NCI-H2196 (cell line): ENCODE measurements around the gene FNDC11.
"Not testable (repeated sequence)": the region's sequence is repeated elsewhere in the genome, so short reads cannot be mapped to it uniquely, and the experiment has no call there.

Source experiments
- DNase-seq: peaks from one replicate; lab custom pipeline; 2025; ENCODE audit not compliant: unreplicated experiment; lab: John Stamatoyannopoulos, UW

Gene FNDC11

DNA sequence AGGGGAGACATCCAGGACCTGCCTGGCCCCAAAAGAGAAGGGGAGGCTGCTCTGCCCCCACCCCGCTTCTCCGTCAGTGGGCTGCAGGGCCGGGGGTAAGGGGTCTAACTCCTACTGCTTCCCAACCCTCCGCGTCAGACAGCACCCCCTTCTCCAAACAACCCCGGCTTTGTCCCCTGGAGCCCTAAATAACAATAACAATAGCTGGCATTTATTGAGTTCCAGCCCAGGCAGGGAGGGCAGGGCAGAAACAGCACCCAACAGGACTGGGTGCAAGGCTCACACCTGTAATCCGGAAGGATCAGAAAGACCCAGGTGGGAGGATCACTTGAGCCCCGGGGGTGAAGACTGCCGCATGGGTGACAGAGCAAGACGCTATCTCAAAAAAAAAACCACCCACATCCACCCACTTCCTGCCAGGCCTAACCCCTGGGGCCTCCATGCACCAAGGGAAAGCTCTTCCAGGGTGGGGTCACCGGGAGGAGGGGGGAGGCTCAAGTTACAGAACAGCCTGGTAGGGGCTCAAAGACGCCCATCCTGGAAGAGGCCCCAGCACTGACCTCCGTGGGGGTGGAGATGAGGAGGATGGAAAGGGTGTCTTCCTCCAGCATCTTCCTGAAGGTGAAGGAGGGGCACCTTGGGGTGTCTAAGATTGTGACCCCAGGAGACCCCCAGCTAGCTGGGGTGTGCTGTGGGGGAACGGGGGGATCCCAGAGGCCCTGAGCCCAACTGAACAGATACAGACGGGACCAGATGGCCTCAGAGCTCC lies 1.3 kb upstream of the FNDC11 start:
- no peak for DNase-seq

DNA sequence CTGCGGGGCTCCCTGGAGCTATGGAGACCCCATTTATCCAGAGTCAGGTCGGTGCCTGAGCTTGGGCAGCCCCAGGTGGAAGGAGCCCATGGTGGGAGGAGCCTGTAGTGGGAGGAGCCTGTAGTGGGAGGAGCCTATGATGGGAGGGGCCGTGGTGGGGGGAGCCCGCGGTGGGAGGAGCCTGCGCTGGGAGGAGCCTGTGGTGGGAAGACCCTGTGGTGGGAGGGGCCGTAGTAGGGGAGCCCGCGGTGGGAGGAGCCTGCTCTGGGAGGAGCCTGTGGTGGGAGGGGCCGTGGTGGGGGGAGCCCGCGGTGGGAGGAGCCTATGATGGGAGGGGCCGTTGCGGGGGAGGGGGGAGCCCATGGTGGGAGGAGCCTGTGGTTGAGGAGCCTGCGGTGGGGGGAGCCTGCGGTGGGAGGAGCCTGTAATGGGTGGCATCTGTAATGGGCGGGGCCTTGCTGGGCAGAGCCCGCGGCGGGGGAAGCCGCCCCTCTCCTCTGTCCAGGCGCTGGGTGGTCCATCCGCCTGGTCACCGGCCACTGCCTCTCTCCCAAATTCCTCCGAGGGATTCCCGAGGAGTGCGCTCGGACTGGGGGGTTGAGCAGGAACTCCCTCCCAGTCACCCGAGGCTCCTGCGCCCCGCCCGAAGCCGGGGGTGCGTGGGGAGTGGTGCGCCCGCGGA lies 567 bp upstream of the FNDC11 start:
- DNase-seq = peak; percentile 91

DNA sequence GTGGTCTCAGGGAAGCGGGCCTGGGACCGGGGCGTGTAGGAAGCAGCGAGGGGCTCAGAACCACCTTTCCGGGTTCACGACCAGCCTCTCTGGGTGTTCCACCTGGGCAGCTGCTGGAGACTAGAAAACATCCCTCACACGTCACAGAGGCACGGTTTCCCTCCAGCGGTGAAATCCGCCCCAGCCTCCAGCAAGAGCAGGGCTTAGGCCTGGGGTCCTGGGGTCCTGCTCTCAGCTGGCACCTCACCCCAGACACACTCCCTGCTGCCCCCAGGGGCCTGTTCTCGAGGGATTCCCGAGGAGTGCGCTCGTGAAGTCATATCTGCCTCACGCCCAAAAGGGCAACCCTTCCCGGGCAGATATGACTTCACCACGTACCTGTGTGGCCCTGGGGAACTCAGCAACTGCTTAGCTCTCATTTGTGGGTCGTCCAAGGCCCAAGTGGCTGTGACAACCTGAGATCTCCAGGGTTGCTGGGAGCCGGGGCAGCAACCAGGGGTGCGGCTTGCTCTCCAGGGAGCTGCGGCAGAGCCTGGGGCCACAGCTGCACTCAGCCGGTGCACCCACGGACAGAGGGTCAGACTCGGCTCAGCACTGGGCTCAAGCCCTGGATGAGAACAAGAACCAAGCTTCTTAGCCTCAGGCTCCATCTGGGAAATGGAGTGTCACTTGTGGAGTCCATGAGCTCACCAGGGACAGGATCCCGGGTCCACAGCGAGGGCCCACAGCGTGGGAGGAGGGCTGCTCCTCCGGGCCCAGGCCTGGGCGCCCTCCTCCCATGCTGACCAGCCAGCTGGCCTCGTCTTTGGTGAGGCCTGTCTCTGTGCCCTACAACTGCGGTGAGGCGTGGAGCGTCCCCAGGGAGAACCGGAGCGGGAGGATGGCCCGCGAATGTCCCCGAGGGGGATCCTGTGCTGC lies 661 bp downstream of the FNDC11 start:
- no peak for DNase-seq

DNA sequence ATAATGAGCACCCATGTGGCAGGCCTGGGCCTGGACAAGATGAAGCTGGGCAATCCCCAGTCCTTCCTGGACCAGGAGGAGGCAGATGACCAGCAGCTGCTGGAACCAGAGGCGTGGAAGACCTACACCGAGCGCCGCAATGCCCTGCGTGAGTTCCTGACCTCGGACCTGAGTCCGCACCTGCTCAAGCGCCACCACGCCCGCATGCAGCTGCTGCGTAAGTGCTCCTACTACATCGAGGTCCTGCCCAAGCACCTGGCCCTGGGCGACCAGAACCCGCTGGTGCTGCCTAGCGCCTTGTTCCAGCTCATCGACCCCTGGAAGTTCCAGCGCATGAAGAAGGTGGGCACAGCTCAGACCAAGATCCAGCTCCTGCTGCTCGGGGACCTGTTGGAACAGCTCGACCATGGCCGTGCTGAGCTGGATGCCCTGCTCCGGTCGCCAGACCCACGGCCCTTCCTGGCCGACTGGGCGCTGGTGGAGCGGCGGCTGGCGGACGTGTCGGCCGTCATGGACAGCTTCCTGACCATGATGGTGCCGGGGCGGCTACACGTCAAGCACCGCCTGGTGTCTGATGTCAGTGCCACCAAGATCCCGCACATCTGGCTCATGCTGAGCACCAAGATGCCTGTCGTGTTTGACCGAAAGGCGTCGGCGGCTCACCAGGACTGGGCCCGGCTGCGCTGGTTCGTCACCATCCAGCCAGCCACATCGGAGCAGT lies 1.9 kb downstream of the FNDC11 start:
- DNase-seq = no peak

DNA sequence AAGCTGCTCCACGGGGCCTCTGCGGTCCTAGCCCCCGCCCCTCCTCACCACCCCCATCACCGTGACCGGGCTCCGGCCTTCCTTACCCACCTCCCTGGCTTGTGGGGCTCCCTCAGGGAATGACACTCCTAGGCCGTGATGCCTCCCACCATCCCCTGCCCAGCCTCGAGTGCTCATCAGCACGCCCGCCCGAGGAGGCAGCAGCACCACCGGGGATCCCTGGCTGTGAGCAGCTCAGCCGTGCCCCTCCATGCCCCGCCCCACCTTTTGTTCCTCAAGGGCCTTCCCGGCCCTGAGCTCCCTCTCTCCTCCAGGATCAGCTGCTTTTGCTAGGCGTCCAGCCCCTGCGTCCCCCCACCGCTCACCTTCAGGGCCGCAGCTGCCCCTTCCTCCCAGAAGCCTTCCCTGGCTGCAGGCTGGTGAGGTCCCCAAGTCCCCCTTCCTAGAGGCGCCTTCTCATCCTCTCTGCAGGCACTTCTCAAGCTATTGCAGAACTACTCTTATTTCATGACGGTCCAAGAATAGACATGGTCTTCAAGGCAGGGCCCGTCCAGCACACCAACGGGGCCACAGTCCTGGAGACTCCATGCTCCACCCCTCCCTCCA lies 3.0 kb downstream of the FNDC11 start:
- no peak for DNase-seq

DNA sequence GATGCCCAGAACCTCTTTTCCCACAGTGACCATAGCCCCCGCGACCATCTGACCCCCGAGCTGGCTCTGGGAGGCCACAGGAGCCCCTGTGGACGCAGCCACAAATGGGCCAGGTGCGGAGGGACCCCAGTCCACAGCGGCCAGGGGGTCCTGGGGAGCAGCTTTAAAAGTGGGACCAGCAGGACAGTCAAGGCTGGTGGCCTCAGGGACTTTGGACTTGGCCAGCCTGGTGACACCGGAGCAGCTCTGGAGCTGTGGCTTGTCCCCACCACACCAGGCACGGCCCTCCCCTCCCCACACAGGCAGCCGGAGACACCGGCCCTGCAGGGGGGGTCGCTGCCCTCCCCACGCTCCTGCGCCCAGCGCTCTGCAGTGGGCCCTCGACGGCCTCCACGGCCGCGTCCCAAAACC lies 3.5 kb downstream of the FNDC11 start:
- no peak for DNase-seq

DNA sequence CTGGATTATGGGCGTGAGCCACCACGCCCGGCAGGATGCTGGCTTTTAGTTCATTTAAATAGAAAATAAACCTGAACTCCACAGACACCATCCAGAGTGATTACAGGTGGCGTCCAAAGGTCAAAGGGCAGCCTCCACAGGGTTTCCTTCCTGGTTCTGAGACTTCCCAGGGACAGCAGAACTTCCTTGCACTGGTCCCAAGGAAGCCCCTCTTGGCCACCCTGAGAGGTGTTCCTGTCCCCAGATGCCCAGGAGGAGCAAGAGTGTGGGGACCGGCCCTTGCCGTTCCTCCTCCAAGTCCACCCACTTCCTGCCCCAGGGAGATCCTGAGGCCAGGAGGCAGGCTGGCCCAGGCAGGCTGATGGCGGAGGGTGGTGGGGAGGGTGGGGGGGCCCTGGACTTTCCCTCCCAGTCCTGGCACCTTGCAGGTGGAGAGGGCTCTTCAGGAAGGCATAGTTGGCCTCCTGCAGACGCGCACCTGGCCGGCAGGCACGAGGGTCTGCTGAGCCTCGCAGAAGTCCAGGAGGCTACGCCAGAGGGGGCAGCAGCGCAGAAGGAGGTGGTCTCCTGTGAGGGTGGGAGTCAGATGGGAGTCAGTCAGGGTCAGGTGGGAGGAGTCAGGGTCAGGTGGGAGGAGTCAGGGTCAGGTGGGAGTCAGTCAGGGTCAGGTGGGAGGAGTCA lies 5.0 kb downstream of the FNDC11 start:
- DNase-seq = no peak

DNA sequence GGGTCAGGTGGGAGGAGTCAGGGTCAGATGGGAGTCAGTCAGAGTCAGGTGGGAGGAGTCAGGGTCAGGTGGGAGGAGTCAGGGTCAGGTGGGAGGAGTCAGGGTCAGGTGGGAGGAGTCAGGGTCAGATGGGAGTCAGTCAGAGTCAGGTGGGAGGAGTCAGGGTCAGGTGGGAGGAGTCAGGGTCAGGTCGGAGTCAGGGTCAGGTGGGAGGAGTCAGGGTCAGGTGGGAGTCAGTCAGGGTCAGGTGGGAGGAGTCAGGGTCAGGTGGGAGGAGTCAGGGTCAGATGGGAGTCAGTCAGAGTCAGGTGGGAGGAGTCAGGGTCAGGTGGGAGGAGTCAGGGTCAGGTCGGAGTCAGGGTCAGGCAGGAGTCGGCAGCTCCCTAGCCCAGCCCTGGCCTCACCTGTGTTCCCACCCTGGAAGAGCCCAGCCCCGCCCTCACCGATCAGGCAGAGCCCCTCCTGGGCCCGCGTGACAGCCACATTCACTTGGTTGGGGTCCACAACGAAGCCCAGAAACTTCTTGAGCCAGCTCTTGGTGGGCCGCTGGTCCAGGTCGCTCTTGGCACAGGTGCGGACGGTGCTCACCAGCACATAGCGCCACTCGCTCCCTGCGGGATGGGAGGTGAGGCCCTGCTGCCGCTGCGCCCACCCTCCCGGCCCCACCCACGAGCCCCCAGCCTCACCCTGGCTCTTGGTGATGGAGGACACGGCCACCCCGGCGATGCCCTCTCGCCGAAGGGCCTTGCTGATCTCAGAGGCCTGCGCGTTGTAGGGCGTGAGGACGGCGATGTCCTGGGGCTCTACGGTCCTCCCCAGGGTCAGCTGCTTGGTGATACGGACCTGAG lies 5.8 kb downstream of the FNDC11 start:
- not testable (repeated sequence) for DNase-seq

DNA sequence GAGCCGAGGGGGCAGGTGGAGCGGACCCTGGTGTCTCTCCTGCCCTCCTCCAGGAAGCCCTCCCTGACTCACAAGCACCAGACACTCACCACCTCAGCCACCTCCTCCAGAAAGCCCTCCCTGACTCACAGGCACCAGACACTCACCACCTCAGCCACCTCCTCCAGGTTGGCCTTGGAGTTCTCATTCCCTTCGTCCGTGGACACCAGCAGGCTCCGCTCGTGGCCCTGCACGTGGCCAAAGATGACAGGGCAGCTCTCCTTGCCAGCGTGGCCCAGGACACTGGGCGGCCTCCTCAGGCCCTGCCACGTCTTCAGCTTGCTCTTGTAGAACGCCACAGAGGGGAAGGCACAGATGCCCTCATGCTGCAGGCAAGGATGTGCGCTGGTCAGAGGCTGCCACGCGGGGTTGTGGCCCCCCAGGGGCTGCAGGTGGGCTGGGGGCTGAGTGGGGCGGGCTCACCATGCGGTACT lies 6.4 kb downstream of the FNDC11 start:
- DNase-seq = no peak

DNA sequence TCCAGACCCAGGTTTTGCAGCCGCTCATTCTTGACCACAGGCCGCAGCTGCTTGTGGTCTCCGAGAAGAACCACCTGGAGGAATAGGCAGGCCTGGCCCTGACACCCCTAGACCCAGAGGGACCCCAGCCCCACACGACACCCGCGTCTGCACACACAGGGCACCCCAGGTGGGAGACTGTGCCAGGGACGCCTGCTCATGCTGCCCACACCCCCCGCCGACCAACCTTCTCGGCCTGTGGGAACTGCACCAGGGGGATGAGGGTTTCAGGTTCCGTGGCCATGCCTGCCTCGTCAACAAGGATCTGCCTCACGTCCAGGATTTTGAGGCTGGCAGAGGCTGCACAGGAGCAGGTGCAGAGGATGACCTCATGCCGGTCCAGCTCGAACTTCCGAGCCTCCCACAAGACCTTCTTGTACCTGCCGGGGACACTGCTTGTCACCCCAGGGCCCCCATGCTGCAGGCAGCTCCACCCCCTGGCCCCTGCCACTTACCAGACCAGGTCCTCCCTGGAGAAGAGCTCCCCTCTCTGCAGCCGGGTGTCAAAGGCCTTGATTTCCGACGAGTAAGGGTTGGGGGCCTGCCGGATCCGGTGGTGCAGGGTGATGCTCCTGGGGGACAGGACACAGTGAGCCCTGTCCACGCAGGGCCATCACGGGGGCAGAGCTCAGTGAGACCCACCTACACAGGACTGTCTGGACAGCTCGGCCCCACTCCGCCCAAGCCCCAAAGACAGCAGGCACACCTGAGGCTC lies 7.1 kb downstream of the FNDC11 start:
- DNase-seq = no peak

DNA sequence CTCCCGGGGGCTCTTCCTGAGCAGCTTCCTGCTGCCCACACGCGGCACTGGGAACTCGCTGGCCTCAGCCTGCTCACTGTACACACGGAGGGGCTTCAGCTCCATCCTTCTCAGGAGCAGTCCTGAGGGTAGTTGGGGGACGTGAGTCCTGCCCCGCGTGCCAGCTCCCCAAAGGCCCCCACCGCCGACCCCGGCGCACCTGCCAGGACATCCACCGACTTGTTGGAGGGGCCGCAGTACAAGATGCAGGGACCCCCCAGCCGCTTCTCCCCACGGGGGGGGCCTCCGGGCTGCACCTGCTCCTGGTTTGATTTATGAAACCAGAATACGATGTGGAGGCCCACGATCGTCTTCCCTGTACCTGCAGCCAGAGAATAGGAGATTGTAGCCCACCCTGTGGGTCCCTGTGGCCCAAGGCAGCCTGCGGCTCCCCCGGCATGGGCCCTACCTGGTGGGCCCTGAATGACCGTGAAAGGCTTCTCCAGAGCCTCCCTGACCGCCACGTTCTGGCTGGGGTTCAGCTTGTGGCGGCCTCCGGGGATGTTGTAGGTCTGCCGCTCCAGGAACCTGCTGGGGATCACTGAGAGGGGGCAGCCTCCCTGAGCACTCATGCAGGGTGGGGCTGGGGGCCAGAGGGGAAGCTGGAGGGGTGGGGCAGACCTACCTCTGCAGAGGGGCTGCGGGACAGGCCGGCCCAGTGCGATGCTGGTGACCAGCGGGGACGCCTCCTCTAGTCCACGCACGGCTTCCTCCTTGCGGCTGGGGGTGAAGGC lies 7.9 kb downstream of the FNDC11 start:
- no peak for DNase-seq

DNA sequence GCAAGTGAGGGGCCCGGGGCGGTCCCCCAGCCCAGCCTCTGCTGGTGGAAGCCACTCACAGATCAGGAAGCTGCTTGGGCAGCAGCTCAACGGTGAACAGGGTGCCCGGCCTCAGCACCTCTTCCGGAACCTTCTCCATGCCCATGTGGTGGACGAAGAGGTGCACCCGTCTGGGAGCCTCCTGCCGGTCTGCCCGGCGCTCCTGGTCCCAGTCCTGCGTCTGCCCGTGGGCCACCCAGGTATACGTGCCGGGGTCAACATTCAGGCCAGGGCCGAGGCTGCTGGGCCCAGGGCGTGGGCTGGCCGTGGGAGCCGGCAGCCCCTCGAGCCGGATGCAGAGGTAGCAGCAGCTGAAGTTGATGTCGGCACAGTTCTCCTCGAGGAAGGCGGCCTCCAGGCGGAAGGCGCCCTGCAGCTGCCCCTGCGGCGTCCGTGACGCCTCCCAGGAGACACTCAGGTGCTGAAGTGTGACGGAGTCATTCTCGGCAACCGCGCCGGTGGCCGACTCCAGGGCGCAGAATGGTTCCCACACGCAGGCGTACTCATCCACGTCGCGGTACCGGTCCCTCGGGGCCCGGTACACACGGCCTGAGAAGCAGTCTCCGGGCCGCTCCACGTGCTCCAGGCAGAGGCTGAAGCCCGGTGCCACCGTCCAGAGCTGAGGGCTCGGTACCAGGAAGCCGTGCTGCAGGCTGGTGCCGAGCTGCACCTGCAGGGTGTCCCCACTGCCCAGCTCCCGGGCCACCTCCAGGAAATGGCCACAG lies 8.7 kb downstream of the FNDC11 start:
- DNase-seq = no peak

DNA sequence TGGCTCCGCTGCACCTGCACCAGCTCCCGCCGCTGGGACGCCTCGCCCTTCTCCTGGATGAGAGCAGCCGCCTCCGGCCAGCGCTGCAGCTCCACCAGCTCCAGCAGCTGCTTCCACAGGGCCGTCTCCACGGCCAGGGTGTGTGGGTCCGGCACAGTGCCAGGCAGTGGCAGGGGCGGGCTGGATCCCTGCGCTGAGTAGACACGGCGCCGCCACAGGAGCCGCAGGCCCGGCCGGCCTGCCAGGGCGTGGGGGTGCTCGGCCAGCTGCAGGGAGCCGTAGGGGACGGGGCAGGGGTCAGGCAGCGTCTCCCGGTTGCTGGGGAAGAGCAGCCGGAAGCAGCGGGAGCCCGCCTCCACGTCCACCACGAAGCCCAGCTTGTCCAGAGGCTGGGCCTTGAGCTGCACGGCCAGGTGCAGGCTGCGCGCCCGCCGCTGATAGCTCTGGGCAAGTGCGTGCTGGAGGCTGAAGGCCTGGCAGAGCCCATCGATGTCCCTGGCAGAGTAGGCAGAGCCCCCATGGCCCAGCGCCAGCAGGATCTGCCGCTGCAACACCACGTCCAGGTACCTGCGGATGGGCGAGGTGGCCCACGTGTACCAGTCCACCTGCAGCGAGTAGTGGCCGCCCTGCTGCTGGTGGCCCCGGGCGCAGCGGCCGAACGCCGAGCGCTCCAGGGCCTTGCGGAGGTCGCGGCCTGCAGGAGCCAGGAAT lies 9.4 kb downstream of the FNDC11 start:
- no peak for DNase-seq

DNA sequence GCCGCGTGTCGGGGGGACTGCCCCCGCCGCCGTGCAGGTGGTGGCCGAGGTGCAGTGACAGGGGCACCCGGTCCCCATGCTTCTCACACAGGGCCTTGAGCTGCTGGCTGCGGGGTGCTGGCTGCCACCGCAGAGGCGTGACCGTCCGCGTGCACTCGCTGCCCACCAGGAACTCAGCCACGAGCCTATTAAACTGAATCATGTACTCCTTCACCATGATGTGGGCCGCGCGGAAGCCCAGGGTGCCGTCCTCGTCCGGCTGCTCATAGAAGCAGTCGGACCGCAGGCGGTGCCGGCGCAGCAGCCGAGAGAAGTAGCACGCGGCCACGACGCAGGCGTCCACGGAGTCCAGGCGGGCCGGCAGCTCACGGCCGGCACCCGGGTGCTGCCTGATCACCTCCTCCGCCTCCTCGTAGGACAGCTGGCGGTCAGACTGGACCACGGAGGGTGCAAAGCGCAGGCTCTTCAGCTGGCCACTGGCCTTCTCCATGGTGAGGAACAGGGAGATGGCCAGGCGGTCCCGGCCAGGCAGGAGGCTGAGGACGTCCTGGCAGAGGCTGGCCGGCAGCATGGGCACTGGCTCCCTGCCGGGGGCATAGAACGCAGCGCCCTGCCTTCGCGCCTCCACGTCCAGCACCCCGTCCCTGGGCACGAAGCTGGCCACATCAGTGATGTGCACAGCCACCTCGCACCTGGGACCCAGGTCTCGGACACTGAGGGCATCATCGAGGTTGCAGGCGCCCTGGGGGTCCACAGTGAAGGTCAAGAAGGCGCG lies 10.3 kb downstream of the FNDC11 start:
- no peak for DNase-seq

DNA sequence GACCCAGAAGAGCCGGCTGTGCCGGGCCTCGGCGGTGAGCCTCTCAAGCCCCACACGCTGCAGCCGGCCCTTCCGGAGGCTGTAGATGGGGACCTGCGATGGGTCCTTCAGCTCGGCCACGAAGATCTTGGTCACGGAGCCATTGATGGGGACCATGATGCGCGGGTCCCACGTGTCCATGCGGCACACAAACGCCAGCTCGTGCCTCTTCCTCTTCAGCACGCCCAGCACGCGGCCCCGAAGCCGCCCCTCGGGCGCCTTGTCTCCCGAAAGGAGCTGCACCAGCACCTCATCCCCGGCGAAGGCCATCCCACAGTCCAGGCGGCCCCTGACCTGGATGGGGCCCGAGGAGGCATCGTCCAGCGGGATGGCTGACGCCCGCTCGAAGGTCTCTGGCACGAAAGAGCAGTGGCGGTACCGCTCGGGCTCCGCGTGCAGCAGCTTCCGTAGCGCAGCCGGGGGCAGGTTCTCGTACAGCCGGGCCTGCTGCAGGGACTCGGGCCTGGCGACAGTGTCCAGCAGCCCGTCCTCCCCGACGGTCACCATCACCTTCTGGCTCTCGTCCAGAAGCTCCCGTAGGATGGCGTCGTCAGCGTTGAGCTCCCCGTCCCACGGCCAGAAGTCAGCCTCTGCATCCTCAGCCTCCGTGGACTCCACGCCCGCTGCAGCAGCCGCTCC lies 11.2 kb downstream of the FNDC11 start:
- no peak for DNase-seq
